Activated T-cell treated with anti-CD3 and anti-CD28 coated beads, Interleukin-2, amount 50 U/mL, for 48 hours (primary cell): ENCODE results near the gene OLFML1.

ENCODE experiments used
- DNase-seq, 2 experiments: peaks; one replicate each; pipeline ENCODE4 v3.0.0-alpha.2; 2020

Gene OLFML1

DNA sequence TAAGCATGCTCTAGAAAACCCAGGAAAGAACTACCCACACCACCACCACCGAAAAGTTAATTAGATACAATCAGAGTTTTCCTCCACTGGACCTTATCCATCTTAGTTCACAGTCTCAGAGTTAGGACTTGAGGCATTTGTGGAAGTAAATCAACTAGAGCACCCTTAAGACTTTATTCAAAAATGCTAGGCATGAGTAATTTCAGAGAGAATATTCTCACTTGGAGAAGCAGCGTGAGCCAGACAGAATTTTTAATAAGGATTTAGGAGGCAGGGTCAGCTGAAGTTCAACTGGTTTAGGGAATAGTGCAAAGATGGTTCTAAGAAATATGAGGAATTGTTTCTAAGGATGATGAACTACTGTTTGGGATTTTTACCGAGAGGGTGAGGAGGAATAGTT, 1.2 kb upstream of the OLFML1 start:
- DNase-seq = no peak

DNA sequence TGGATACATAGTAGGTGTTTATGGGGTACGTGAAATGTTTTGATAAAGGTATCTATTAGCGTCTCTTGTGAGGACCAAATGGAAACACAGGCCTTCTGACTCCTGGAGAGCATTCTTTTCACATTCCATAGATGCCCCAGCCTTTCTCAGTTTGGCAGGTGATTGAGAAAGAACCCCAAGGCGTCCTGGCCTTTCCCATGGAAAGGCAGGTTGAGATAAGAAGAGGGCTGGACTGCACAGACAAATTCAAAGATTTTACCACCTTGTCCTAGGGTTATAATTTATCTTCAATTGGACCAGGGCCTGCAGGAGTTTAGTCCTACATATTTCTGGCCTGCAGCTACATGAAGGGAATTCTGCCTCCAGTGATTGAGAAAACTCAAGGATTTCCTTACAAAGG, 661 bp upstream of the OLFML1 start:
- DNase-seq = no peak

DNA sequence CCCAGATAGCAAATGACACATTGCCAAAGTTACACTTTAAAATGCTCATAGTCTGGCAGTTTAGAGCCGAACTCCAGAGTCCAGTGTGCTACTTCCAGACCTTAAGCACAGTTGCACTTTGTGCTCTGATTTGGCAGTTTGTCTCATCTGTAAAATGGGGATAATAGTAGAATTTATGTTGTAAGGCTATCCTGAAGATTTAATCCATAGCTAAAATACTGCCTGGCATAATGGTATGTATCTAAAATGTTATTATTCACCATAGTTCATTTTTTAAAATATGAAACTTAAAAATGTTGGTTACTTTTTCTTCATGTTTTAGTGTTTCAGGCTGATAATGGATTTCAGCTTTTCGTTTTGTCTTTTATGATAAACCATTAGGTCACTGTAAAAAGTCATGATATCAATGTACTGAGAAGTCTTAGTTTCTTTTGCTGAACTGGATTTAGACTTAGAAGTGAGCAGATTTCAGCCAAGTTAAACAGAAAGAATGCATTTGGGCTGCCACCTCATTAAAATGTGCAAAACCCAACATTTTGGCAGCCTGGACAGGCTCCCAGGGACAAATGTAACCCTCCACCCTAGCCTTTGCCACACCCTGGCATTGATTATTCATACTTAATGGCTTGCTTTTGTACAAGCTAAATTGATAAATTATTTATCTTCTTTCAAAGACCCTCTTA, 933 bp downstream of the OLFML1 start:
- no peak for DNase-seq

DNA sequence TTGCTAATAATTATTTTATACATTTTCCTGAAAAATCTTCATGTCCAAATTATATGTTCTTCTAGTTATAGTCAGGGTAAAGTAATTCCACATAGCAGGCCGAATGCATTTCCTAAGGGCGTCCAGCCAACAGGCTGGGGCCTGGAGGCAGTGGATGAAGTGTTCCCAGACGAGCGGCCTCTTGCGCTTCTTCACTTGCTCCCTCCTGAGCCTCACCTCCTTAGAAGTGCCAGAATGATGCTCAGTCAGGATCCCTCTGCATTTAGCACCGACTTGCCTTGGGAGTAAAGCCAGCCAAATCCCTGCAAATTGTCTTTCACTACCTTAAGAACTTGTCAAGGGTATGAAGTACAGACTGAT, 1.5 kb downstream of the OLFML1 start:
- DNase-seq = no peak

DNA sequence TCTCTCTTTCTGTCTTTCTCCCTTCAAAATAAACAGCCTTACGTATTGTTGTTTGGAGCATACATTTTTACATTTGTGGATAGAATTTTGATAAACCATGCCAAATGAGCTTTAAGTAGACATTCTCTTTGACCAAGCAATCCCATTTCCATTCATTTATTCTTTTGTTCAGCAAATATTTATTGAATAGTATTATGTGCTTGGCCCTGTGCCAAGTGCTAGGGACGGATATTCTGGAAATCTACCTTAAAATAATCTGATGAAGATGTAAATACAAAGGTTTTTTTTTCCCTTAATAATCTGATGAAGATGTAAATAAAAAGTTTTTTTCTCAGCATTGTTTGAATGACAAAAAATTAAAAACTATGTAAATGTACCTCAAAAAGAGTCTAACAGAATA, 2.1 kb downstream of the OLFML1 start:
- DNase-seq = no peak

DNA sequence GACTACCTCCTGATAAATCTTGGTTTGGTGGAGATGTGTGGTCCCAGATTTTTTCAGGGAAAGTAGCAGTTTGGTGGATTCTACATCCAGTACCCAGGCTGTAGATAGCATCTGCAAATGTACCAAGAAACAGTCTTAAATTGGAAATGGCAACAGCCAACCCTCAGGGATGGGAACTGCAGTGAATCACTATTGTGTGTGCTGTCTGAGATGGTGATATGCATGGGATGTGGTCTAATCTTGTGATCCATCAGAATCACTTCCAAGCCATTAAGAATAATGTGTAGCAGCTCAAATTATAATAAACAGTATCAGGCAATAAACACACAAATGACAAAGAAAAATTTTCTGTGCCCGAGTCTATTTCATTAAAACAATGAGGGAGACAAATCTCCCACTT, 3.4 kb downstream of the OLFML1 start:
- no peak for DNase-seq

DNA sequence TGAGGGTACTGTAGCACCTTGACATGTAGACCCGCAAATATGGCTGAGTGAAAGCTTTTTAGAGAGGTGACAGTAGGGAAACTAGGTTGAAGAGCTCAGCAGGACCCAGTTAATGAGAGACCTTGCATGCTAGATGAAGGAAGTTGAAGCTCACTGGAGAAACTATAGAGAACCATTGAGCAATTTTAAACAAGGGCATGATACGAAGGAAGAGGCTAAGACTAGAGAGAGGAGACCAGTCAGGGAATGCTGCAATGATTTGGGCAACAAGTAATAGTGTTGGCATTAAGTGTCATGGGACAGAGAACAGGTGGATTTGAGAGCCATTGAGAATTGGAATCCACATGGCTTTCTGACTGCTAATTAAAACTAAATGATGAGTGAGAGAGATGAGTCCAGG, 4.1 kb downstream of the OLFML1 start:
- DNase-seq = no peak

DNA sequence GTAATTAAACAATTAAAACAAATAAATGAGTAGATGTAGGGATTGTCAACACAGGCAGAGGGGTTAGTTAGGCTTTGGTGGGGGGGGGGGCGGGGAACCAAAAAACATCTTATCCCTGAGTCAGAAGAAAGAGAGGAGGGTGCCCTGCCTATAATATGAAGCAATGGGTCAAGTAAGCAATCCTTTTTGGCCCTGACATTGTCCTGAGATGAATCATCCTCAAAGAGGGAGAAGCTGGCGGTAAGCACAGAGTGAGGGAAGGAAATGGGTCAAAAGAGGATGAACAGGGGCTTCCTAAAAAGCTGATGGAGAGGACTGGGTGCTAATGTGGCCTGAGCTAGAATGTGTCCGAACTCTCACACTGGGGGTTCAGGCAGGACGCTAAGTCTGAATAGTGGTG, 4.7 kb downstream of the OLFML1 start:
- no peak for DNase-seq

DNA sequence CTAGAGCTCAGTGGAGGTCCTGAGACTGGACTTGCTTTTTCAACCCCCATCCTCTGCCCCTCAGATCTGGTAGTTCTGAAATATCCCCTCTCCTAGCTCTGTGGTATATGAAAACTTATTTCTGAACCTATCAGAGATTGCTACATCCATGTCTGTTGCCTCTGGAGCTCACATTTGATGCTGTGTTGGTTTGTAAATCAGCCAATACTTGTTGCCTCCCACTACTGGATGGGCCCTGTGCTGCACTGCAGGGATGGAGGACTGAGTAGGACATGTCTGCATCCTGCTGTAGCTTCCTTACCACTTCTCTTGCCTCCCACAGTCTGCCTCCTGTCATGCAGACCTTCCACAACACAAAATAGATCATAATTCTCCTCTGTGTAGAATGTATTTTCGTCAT, 5.2 kb downstream of the OLFML1 start:
- no peak for DNase-seq

DNA sequence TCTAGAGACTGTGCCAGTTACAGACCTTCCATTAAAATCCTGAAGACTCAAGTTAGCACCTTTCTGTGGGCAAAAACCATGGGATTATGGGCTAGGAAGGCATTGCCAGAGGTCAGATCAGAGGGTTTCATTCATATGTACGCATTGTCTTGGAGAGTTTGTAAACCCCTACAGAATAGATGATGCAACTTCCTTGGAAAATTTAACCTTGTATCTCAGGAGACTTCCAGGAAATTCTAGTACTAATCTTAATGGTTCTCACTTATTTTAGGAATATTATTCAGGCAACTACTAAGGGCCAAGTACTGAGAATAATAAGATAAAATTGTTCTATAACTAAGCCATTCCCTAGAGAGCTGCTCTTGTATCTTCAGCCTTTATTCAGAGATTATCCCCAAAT, 6.9 kb downstream of the OLFML1 start:
- no peak for DNase-seq

DNA sequence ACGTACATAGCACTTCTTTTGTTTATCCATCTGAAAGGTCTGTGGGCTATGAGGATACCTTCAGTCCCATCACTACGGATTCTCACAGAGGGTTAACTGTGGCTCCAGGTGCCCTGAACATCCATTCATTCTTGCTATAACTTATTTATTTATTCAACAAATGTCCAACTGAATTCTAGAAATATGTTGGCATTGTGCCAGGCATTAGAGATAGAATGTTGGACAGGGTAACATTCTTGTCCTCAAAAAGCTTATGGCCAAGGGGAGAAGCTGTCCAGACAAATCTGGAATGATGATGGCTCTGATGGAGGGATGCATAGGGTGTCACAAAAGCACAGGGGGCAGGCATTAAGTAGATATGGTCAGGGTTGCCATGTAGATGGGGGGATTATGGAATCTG, 8.4 kb downstream of the OLFML1 start:
- DNase-seq = no peak

DNA sequence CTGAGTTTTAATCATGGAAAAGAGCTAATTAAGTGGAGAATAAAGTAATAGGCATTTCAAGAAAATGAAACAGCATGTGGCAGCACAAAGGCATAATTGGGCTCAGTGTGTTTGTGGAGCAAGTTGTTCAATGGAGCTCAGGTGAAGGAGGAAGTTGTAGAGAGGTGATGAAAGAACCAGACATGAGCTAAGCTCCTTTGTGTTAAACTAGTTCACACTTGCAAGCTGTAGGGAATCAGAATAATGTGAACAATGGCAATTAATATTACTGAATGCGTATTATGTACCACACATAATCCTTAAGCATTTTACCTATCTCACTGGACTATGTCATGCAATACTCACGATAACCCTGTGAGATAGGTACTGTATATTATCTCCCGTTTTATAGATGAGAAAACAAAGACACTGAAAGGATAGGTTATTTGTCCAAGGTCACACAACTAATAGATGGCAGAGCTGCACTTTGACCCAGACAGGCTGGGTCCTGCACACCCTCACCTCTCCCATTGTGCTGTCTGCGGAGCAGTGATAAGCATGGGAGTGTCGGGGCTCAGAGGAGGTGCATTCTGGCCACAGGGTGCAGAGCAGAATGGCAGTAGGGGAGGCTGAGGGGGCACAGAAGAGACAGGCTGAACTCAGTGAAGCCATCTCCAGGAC, 8.9 kb downstream of the OLFML1 start:
- DNase-seq = no peak

DNA sequence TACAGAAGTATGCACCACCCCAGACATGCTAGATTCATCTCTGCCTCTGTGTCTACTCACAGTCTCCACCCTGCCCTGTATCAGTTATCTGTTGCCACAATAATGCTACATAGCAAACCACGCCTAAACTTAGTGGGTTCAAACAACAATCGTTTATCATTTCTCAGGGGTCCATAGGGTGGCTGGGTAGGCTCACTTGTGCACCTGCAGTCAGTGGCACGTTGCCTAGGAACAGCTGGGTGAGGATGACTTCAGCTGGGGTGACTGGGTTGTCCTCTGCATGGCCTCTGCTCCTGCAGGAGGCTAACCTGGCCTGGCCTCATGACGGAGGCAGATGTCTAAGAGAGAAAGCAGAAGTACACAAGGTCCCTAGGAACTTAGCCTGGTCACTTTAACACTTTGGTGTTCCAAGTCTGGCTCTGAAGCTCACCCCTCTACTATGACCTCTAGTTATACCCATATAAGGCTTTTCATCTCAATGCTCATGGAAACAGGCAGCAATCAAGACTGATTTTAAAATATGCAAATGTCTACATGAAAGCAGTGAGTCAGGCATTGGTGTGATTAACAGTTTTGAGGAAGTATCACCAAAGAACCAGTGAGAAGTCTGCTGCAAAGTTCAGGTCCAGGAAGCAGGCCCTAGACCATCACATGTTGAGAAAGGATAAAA, 10.7 kb downstream of the OLFML1 start:
- DNase-seq = no peak

DNA sequence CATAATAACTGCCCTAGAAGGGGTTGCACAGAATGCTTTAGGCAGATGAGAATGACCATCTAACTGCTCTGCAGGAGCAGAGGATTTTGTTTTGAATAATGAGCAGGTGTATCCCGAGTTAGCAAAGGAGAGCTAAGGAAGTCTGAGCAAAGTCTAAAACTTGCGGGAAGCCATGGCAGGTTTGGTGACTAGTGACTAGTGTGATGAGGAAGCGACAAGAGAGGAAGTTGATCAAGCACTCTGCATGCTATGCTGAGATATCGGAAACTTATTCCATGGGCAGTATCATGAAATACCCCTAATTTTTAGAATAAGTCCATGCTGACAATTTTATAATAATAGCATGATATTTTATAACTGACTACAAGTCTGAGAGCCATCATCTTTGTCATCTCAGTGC, 12.9 kb downstream of the OLFML1 start:
- no peak for DNase-seq

DNA sequence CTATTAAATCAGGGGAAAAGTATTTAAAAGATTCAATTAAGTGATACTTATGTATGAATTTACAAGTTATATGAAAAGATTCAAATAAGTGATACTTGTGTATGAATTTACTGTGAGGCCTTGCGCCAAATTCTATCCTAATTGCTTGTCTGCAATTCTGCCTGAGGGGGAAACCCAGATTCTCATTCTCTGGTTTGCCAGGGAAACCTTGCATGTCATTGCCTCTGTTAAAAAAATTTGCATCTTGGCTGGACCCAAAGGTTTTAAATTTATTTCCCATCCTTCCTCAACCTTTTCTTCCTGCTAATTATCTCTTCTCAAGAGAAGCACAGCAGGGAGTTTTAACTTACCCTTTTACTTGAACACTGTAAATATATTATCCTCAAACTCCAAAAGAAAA, 13.8 kb downstream of the OLFML1 start:
- DNase-seq = no peak

DNA sequence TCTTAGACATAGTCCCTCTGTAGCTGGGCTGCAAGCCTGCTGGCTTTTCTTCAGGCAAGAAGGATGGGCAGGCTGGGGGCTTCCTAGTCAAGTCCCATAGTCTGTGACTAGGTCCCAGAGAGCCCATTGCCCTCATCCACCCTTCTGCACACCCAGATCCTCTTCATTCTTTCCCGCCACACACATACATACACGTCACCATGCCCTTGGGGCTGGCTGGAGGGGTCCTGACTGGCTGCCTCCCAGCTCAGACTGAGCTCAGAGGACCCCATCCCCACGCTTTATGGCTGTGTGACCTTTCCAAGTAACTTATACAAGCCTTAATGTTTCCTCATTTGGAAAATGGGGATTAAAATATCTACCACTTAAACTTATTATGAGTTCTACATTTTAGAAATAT, 14.9 kb downstream of the OLFML1 start:
- DNase-seq = no peak

DNA sequence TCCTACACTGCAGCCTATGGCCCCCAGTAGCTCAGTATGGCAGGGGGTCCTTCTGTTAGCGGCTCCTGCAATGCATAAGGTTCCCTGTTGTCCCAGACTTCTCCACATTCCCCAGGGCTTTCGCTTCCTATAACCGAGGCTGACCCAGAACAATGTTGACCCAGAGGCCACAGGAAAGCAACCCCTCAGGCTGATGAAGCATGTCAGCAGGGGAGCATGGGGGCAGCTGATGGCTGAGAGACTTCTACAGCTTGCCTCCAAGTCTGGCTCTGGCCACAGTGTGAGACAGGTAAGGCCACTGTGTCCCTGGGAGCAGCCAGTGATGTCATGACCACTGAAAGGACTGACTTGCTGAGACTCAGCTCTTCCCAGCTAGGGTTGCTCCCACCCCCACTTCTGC, 15.9 kb downstream of the OLFML1 start:
- no peak for DNase-seq

DNA sequence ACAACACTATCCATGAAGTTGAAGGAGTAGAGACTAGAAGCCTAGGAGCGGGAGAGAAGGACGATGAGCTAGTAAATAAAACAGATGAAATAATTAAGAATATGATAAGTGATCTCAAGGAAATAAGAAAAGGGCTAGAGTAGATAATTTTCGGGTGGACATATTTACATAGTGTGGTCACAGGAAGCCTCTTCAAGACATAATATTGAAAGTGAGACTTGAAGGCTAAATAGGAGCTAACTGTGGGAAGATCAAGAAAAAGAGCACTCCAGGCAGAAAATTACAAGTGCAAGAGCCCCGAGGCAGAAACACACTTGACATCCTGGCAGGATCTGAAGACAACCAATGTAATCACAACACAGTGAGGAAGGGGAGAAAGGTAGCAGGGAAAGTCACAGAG, 16.6 kb downstream of the OLFML1 start:
- no peak for DNase-seq

DNA sequence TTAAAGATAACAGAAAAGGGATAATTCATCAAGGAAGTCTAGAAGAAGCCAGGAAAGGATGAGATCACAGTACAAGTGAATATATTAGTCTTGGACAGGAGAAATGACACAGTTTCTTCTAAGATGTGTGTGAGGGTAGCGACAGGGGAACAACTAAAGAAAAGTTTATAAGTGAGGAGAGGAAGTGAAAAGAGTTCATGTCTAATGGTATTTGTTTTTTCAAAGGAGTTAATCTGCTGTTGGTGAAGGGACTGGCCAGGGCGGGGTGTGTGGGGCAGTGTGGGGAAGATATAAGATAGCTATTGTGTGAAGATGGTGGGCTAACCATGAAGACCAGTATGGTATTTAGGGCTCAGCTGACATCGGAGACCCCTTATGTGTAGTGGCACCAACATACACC, 20.9 kb downstream of the OLFML1 start:
- no peak for DNase-seq

DNA sequence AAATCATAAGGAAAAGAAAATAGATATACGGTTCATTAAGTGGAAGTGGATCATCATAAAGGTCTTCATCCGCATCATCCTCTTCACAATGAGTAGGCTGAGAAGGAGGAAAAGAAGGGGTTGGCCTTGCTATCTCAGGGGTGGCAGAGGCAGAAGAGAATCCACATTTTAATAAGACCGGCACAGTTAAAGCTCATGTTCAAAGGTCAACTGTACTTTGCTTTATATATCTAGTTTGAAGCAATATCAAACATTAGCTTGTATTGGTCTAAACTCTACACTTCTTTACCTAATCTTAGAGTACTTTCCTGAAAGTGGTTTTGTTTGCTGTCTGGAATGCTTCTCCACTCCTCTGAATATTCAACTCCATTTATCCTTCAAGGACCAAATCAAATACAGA, 22.8 kb downstream of the OLFML1 start:
- DNase-seq = no peak

DNA sequence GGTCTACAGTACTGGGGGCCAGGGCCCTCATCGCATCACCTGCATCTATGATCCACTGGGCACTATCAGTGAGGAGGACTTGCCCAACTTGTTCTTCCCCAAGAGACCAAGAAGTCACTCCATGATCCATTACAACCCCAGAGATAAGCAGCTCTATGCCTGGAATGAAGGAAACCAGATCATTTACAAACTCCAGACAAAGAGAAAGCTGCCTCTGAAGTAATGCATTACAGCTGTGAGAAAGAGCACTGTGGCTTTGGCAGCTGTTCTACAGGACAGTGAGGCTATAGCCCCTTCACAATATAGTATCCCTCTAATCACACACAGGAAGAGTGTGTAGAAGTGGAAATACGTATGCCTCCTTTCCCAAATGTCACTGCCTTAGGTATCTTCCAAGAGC, 24.7 kb downstream of the OLFML1 start:
- DNase-seq = no peak

DNA sequence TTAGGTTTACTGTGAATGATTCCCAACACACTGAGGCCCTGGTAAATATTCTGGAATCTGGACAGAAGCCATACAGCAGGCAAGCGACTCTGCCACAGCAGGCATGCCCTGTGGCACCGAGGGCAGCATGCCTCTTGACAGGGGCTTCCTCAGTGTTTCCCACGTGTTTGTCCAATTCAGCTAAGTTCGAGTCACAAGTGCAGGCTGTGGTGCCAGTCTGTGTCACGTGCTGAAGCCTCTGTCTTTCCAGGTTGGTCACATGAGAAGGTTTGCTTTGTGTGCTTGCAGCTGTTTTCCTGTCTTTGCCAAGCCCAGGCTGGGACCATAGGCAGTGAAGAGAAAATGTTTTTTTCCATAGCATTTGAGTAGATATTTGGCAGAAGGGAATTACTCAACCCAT, 26.1 kb downstream of the OLFML1 start:
- DNase-seq = no peak

DNA sequence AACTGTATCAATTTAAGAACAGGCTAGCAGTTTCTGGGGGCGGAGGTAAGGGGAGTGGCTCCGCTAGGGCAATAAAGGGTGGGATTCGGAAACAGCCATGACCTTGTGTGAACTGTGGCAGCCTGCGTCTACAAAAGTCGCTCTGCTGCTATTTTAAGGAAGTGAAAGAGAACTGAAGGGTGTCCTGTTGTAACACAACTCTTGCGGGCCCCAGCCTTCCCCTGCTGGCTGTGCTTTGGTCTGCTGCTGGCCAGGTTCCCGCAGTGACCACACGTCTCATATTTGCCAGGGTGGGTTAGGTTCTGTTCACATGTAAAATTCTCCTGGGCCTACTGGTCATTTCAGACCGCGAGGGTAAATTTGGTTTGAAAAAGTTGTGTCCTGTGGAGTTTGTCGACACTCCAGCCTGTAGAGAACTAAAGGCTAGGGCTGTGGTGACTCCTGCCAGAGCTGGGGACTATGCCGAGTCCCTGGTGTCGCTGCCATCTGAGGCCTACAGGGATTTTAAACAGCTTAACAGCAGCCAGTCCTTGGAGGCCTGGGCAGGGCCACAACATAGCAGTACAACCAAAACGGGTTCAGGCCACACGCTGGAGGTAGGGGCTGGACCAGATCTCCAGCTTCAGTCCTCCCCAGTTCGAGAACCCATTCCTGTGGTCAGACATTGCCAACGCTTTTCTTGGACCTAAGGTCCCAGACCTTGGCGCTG, 27.4 kb downstream of the OLFML1 start:
- peak in 1 of 2 experiments; percentile 28 for DNase-seq
